IPS-18c (cell line): ENCODE measurements around the gene TMEM255B.

Source experiments
- H3K4me3 ChIP-seq: 2 replicates; pipeline ENCODE4 v1.7.0; 2013; ENCODE audit warnings: low read depth, mild to moderate bottlenecking, low read length, moderate library complexity; ENCODE audit not compliant: insufficient read depth
- H3K9me3 ChIP-seq: one replicate; pipeline ENCODE4 v1.6.1; 2013; ENCODE audit warnings: mild to moderate bottlenecking, low read length, moderate library complexity; ENCODE audit not compliant: control insufficient read depth, insufficient read depth

TMEM255B gene

GRCh38 chr13:113732961-113733950 is 25.8 kb upstream of the TMEM255B start:
- Histone ChIP-seq H3K9me3 (no peaks in the 10 kb centered on the region), H3K4me3 (no peak overlapping the region; the same call in 1 of the 2 replicates)

- Histone ChIP-seq H3K9me3 (no peaks in the 10 kb centered on the region), H3K4me3 (no peak overlapping the region; the same call in 1 of the 2 replicates)
Measured at GRCh38 chr13:113734099-113734825, 24.8 kb upstream of the TMEM255B start.

GRCh38 chr13:113734826-113735125 is 24.2 kb upstream of the TMEM255B start:
- no peaks in the 10 kb centered on the region for H3K9me3 ChIP-seq
- no peak overlapping the region for H3K4me3 ChIP-seq

GRCh38 chr13:113735194-113735593 is 23.8 kb upstream of the TMEM255B start:
- Histone ChIP-seq H3K4me3 (no peak overlapping the region), H3K9me3 (no peaks in the 10 kb centered on the region)

GRCh38 chr13:113735750-113736149 is 23.3 kb upstream of the TMEM255B start:
- Histone ChIP-seq H3K4me3 (no peak overlapping the region), H3K9me3 (no peaks in the 10 kb centered on the region)

- no peak overlapping the region for H3K4me3 ChIP-seq
- H3K9me3 ChIP-seq: no peaks in the 10 kb centered on the region
Measured at GRCh38 chr13:113736258-113736731, 22.7 kb upstream of the TMEM255B start.

GRCh38 chr13:113737803-113738202 is 21.2 kb upstream of the TMEM255B start:
- no peak overlapping the region for H3K4me3 ChIP-seq
- H3K9me3 ChIP-seq: no peaks in the 10 kb centered on the region

GRCh38 chr13:113739527-113740285 is 19.3 kb upstream of the TMEM255B start:
- Histone ChIP-seq H3K4me3 (no peak overlapping the region), H3K9me3 (no peaks in the 10 kb centered on the region)

- H3K4me3 ChIP-seq: no peak overlapping the region
- H3K9me3 ChIP-seq: no peaks in the 10 kb centered on the region
Measured at GRCh38 chr13:113740286-113740556, 18.8 kb upstream of the TMEM255B start.

GRCh38 chr13:113740661-113741060 is 18.4 kb upstream of the TMEM255B start:
- Histone ChIP-seq H3K4me3 (no peak overlapping the region), H3K9me3 (no peaks in the 10 kb centered on the region)

GRCh38 chr13:113741191-113741668 is 17.8 kb upstream of the TMEM255B start:
- H3K9me3 ChIP-seq: no peaks in the 10 kb centered on the region
- no peak overlapping the region for H3K4me3 ChIP-seq

- H3K9me3 ChIP-seq: no peaks in the 10 kb centered on the region
- no peak overlapping the region for H3K4me3 ChIP-seq
Measured at GRCh38 chr13:113742000-113742441, 17.0 kb upstream of the TMEM255B start.

- Histone ChIP-seq H3K9me3 (no peaks in the 10 kb centered on the region), H3K4me3 (no peak overlapping the region)
Measured at GRCh38 chr13:113742445-113743120, 16.4 kb upstream of the TMEM255B start.

GRCh38 chr13:113743366-113744195 is 15.4 kb upstream of the TMEM255B start:
- Histone ChIP-seq H3K4me3 (no peak overlapping the region), H3K9me3 (no peaks in the 10 kb centered on the region)

GRCh38 chr13:113744197-113745000 is 14.6 kb upstream of the TMEM255B start:
- H3K4me3 ChIP-seq: no peak overlapping the region

More at GRCh38 chr13:113744197-113745000, 14.6 kb upstream of the TMEM255B start:
- H3K9me3 ChIP-seq: no peaks in the 10 kb centered on the region
